OCI-LY1 (cell line): ENCODE results near the gene DYNLT1.

Experiments used
- H2AFZ ChIP-seq: fragments of 200-600 bp; sonication (generic), shearing (Covaris generic); 2 replicates; pipeline ENCODE4 v1.6.0; 2014; ENCODE audit warnings: antibody characterized with exemption, mild to moderate bottlenecking, low read length
- H3F3A ChIP-seq: fragments of 200-600 bp; sonication (generic), shearing (Covaris generic); 2 replicates; pipeline ENCODE4 v1.6.0; 2014; ENCODE audit warnings: mild to moderate bottlenecking, antibody characterized with exemption, low read length, moderate library complexity; ENCODE audit not compliant: insufficient read depth
- H3K27ac ChIP-seq: fragments of 200-600 bp; sonication (generic); 2 replicates; pipeline ENCODE4 v1.5.1; 2014; ENCODE audit warnings: low read length, mixed run types, mild to moderate bottlenecking, low read depth; ENCODE audit not compliant: poor library complexity, severe bottlenecking
- H3K27me3 ChIP-seq: fragments of 200-600 bp; sonication (generic); 2 replicates; pipeline ENCODE4 v1.6.0; 2014; ENCODE audit warnings: antibody characterized with exemption, mild to moderate bottlenecking, low read length, moderate library complexity; ENCODE audit not compliant: insufficient read depth
- H3K36me3 ChIP-seq: fragments of 200-600 bp; sonication (generic); 2 replicates; pipeline ENCODE4 v1.6.1; 2014; ENCODE audit warnings: mild to moderate bottlenecking, antibody characterized with exemption, low read length, moderate library complexity, mixed read lengths; ENCODE audit not compliant: insufficient read depth
- H3K4me1 ChIP-seq: fragments of 200-600 bp; sonication (generic); 2 replicates; pipeline ENCODE4 v1.5.1; 2014; ENCODE audit warnings: mild to moderate bottlenecking, low read length, moderate library complexity; ENCODE audit not compliant: insufficient read depth, severe bottlenecking
- H3K4me2 ChIP-seq: fragments of 200-600 bp; sonication (generic), shearing (Covaris generic); 2 replicates; pipeline ENCODE4 v1.6.1; 2014; ENCODE audit warnings: low read length
- H3K4me3 ChIP-seq: fragments of 200-600 bp; sonication (generic); 2 replicates; pipeline ENCODE4 v1.5.1; 2014; ENCODE audit warnings: low read length, low read depth, mild to moderate bottlenecking, mixed read lengths; ENCODE audit not compliant: poor library complexity, severe bottlenecking
- H3K79me2 ChIP-seq: fragments of 200-600 bp; shearing (Covaris generic); 2 replicates; pipeline ENCODE4 v1.6.1; 2016; ENCODE audit warnings: mixed run types, low read length, mixed read lengths; ENCODE audit not compliant: insufficient read depth
- H3K9ac ChIP-seq: fragments of 200-600 bp; sonication (generic), shearing (Covaris generic); 2 replicates; pipeline ENCODE4 v1.6.1; 2014; ENCODE audit warnings: mild to moderate bottlenecking, low read length, mixed read lengths
- H3K9me2 ChIP-seq: fragments of 200-600 bp; sonication (generic), shearing (Covaris generic); 2 replicates; pipeline ENCODE4 v1.6.1; 2014; ENCODE audit warnings: low read depth, mild to moderate bottlenecking, low read length, mixed read lengths
- H3K9me3 ChIP-seq: fragments of 200-600 bp; shearing (Covaris generic); 2 replicates; pipeline ENCODE4 v1.6.1; 2014; ENCODE audit warnings: low read length, mixed read lengths
- H4K20me1 ChIP-seq: fragments of 200-600 bp; sonication (generic), shearing (Covaris generic); 2 replicates; pipeline ENCODE4 v1.6.0; 2016; ENCODE audit warnings: mild to moderate bottlenecking, low read length; ENCODE audit not compliant: insufficient read depth
- CTCF ChIP-seq: fragments of 200-600 bp; sonication (generic), shearing (Covaris generic); IDR thresholded peaks from 2 replicates; pipeline ENCODE4 v1.5.1; 2017; ENCODE audit warnings: mild to moderate bottlenecking, antibody characterized with exemption, low read length, moderate library complexity, mixed read lengths
- EZH2 ChIP-seq: fragments of 200-600 bp; sonication (generic), shearing (Covaris generic); IDR thresholded peaks from 2 replicates; pipeline ENCODE4 v1.8.0; 2017; ENCODE audit warnings: borderline replicate concordance, mixed run types, mild to moderate bottlenecking, antibody characterized with exemption, low read length, moderate library complexity, mixed read lengths

Gene DYNLT1

DNA sequence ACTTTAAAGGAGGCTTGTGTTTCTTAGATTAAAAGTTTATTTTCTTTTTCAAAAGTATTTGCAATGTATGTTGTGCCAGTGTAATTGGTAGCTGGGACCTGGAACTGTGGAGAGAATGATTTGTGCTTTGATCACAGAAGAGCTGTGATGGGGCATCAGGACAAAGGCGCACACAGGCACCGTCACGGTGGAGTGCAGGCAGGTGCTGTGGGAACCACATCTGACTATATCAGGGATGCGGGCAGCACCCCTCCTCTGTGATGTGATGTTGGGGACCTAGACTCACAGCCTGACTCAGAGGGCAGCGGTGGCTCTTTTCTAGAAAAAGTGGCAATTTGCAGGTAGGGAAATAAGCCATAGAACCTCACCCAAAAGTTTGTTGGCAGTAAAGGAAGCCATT is 39.8 kb upstream of the DYNLT1 start:
- H3K36me3 ChIP-seq = no peaks in the 10 kb centered on the region
- no peaks in the 10 kb centered on the region; the same call in 1 of the 2 replicates for H3K27me3 ChIP-seq
- H3K27ac ChIP-seq = no peak overlapping the region
- no peaks in the 10 kb centered on the region for H3K9me3 ChIP-seq
- H3F3A ChIP-seq = no peaks in the 10 kb centered on the region
- H3K4me3 ChIP-seq = no peak overlapping the region
- H2AFZ ChIP-seq = no peak overlapping the region
- H4K20me1 ChIP-seq = no peaks in the 10 kb centered on the region
- H3K4me2 ChIP-seq = no peak overlapping the region
- TF ChIP-seq CTCF = no peak
- no peak for TF ChIP-seq EZH2
- no peaks in the 10 kb centered on the region for H3K9me2 ChIP-seq
- no peak overlapping the region for H3K9ac ChIP-seq
- H3K4me1 ChIP-seq = peaks cover 7% of the 10 kb centered on the region
- no peaks in the 10 kb centered on the region for H3K79me2 ChIP-seq

DNA sequence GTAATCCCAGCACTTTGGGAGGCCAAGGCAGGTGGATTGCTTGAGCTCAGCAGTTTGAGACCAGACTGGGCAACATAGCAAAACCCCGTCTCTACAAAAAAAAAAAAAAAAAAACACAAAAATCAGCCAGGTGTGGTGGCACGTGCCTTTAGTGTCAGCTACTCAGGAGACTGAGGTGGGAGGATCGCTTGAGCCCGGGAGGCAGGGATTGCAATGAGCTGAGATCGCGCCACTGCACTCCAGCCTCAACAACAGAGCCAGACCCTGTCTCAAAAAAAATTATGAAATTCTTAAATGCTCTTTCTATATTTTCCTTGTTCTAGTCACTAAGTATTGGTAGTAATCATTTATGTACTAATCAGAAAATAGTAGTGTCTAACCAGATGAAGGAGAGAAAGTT is 35.9 kb upstream of the DYNLT1 start:
- H3K4me2 ChIP-seq = no peak overlapping the region
- TF ChIP-seq CTCF = no peak
- no peak for TF ChIP-seq EZH2

DNA sequence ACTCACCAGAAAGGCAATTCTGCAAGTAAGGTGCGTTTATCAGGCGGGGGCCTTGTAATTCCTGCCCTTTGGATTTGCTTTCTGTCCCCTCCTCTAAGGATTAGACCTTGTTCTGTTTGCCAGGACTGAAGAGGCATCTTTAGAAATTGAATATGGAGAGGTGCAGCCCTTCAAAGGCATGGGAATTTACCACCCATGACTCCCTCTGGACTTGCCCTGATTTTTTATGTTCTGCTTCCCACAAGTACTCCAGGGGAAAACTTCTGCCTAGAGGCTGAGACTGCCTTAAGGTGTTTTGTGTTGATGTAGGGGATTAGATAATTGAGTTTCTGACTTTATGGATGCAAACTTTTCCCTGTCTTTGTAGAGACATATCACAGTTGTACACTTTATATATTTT is 35.5 kb upstream of the DYNLT1 start:
- TF ChIP-seq EZH2 (no peak), CTCF (no peak)
- no peaks in the 10 kb centered on the region for H3K79me2 ChIP-seq

More for the DNA sequence above, 35.9 kb upstream of the DYNLT1 start:
- Histone ChIP-seq H3K9ac (no peak overlapping the region), H2AFZ (no peak overlapping the region), H3K36me3 (no peaks in the 10 kb centered on the region), H3K4me3 (no peak overlapping the region), H3K9me2 (no peaks in the 10 kb centered on the region), H3K4me1 (no peaks in the 10 kb centered on the region), H3K9me3 (no peaks in the 10 kb centered on the region), H3K79me2 (no peaks in the 10 kb centered on the region), H3K27me3 (no peaks in the 10 kb centered on the region; the same call in 1 of the 2 replicates), H3K27ac (no peak overlapping the region), H3F3A (no peaks in the 10 kb centered on the region), H4K20me1 (no peaks in the 10 kb centered on the region)

More for the DNA sequence above, 35.5 kb upstream of the DYNLT1 start:
- Histone ChIP-seq H3K27ac (no peak overlapping the region), H3K9ac (no peak overlapping the region), H3K27me3 (no peaks in the 10 kb centered on the region; the same call in 1 of the 2 replicates), H3K9me3 (no peaks in the 10 kb centered on the region), H3K4me3 (no peak overlapping the region), H4K20me1 (no peaks in the 10 kb centered on the region), H3K4me2 (no peak overlapping the region), H3K9me2 (no peaks in the 10 kb centered on the region), H2AFZ (no peak overlapping the region), H3K36me3 (no peaks in the 10 kb centered on the region), H3F3A (no peaks in the 10 kb centered on the region), H3K4me1 (no peaks in the 10 kb centered on the region)
